IPS DF 6.9 (cell line): ENCODE measurements around the gene CLCA1.

Experiments
- DNase-seq: peaks from one replicate; pipeline ENCODE4 v3.0.0-alpha.2; 2013; ENCODE audit warnings: low read depth, low spot score
- H3K27ac ChIP-seq: one replicate; pipeline ENCODE4 v1.5.1; 2013; ENCODE audit warnings: low read length, control low read depth
- H3K27me3 ChIP-seq: 2 replicates; pipeline ENCODE4 v1.6.1; 2013; ENCODE audit warnings: mild to moderate bottlenecking, low read length; ENCODE audit not compliant: control insufficient read depth, insufficient read depth
- H3K36me3 ChIP-seq: 2 replicates; pipeline ENCODE4 v1.6.1; 2013; ENCODE audit warnings: low read length; ENCODE audit not compliant: control insufficient read depth, insufficient read depth
- H3K4me1 ChIP-seq: 2 replicates; pipeline ENCODE4 v1.6.1; 2013; ENCODE audit warnings: low read length; ENCODE audit not compliant: control insufficient read depth, insufficient read depth
- H3K4me3 ChIP-seq: 2 replicates; pipeline ENCODE4 v1.5.1; 2013; ENCODE audit warnings: mild to moderate bottlenecking, low read length
- H3K9me3 ChIP-seq: 2 replicates; pipeline ENCODE4 v1.6.1; 2013; ENCODE audit warnings: low read length, inconsistent platforms; ENCODE audit not compliant: control insufficient read depth, insufficient read depth
- WGBS: extraction: QIAGEN DNeasy Blood & Tissue Kit; methylation state at CpG from one replicate; pipeline ENCODE4 v1.1.7; 2013; ENCODE audit warnings: mixed read lengths, missing lambda C conversion rate; ENCODE audit not compliant: insufficient read length, insufficient coverage; 5-methylcytosine and 5-hydroxymethylcytosine counted together

Gene CLCA1, protein sequence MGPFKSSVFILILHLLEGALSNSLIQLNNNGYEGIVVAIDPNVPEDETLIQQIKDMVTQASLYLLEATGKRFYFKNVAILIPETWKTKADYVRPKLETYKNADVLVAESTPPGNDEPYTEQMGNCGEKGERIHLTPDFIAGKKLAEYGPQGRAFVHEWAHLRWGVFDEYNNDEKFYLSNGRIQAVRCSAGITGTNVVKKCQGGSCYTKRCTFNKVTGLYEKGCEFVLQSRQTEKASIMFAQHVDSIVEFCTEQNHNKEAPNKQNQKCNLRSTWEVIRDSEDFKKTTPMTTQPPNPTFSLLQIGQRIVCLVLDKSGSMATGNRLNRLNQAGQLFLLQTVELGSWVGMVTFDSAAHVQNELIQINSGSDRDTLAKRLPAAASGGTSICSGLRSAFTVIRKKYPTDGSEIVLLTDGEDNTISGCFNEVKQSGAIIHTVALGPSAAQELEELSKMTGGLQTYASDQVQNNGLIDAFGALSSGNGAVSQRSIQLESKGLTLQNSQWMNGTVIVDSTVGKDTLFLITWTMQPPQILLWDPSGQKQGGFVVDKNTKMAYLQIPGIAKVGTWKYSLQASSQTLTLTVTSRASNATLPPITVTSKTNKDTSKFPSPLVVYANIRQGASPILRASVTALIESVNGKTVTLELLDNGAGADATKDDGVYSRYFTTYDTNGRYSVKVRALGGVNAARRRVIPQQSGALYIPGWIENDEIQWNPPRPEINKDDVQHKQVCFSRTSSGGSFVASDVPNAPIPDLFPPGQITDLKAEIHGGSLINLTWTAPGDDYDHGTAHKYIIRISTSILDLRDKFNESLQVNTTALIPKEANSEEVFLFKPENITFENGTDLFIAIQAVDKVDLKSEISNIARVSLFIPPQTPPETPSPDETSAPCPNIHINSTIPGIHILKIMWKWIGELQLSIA

DNA sequence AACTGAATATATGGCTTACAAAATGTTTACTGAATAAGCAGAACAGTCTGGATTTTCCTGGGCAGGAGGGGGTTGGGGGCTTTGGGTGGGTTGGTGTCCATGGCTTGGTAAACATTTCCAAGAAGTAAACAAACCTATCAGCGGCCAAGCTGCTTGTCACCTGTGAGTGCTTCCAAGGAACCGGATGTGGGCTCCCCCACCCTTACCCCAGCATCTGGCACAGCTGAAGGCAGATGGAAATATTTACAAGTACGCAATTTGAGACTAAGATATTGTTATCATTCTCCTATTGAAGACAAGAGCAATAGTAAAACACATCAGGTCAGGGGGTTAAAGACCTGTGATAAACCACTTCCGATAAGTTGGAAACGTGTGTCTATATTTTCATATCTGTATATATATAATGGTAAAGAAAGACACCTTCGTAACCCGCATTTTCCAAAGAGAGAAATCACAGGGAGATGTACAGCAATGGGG, at the start of gene CLCA1:
Gene CLCA1, plus strand, starts transcription at position 427 of the 477 bp plus-strand sequence. Its CDS starts 45 bp downstream, at position 472.
- H3K27me3 ChIP-seq, result no peaks in the 10 kb centered on the region
- DNase-seq, result no peak

DNA sequence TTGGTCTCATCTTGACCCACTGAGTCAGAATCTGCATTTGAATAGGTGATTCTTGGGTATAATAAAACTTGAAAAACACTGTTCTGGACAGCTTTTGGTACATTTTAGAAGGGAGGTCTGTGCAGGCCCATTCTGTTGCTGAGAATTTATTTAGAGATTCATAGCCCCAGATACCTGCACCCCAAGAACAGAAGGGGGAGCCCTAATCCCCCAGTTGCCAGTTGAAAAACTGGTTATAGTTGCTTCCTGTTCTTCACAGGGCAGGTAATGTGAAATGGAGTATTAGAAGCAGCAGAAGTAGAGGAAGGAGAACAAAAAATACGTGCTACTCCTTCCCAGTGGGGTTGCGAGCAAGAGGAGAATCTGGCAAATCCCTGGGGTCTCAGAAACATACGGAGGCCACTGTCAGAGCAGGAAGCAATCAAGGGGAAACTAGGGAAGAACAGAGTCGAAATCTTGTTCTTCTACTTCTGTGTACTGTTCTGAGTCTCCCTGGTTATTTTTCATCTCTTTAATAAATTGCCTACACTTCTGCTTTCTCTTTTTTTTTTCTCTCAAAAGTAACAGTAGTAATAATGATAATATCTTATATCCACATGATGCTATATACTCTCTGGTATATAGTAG, 49.3 kb upstream of the CLCA1 start:
- Histone ChIP-seq H3K27ac (no peak overlapping the region), H3K27me3 (no peaks in the 10 kb centered on the region), H3K9me3 (no peaks in the 10 kb centered on the region), H3K4me3 (no peak overlapping the region), H3K36me3 (no peaks in the 10 kb centered on the region), H3K4me1 (no peaks in the 10 kb centered on the region)
- no CpG with 5 or more reads among the region's 4 CpGs for WGBS
- peak; percentile 25 for DNase-seq

More for the DNA sequence above, at the start of gene CLCA1:
- Histone ChIP-seq H3K36me3 (no peaks in the 10 kb centered on the region), H3K27ac (no peak within 1 kb of the TSS), H3K4me1 (no peaks in the 10 kb centered on the region), H3K9me3 (no peaks in the 10 kb centered on the region), H3K4me3 (no peak within 1 kb of the TSS)
- WGBS, result no CpG with 5 or more reads among the region's 7 CpGs

DNA sequence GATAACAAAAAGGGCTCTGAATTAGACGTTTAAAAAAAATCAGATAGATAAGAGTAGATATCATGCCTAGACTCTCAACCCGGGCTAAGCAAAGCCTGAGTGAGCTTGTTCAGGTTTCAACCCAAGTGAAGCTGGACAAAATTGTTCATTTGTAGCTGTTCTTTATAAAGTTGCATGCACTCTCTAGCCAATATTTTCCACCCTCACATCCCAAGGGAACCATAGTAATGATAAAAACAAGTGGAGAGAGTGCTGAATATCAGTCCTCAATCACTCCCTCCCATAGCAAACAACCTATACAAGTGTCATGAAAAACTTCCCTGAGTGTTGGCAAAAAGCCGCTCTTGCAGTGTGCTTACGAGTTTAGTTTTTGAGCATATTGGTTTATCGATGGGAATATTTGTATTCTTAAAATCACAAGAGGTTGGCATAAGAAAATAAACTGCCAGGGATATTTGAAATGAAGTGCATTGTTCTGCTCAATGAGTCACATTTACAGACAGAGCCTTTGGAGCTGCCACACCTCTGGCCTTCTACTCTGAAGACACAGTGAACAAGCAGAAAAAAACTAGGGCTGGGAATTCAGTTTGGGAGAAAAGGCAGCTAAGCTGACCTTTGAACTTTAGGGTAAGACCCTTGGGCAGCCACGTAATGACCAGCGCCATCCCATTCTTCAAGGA, 47.0 kb upstream of the CLCA1 start:
- no peak overlapping the region for H3K4me3 ChIP-seq
- no peaks in the 10 kb centered on the region for H3K4me1 ChIP-seq
- 100% methylated on average over 1 of the region's 7 CpGs for WGBS
- no peaks in the 10 kb centered on the region for H3K9me3 ChIP-seq
- no peaks in the 10 kb centered on the region for H3K36me3 ChIP-seq
- no peak overlapping the region for H3K27ac ChIP-seq
- no peaks in the 10 kb centered on the region for H3K27me3 ChIP-seq
- no peak for DNase-seq

DNA sequence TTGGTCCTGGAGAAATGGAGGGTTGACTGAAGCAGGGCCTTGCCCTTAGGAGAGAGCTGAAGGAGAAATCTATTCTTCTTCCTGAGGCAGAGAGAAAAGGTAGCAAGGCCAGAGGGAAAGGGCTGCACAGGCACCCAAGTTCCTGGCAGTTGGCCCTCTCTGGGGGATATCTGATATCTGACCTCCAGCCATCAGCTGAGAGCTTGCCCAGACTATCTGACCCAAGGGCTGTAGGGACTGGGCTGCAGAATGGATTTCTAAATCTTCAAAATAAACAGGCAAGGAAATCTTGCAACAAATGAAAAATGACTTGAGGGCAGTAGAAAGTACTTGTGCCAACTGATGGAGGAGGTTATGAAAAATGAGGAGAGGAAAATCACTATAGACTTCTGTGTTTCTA, 45.3 kb upstream of the CLCA1 start:
- Histone ChIP-seq H3K4me3 (no peak overlapping the region), H3K27ac (no peak overlapping the region), H3K36me3 (no peaks in the 10 kb centered on the region), H3K4me1 (no peaks in the 10 kb centered on the region), H3K9me3 (no peaks in the 10 kb centered on the region), H3K27me3 (no peaks in the 10 kb centered on the region)
- DNase-seq, result no peak

DNA sequence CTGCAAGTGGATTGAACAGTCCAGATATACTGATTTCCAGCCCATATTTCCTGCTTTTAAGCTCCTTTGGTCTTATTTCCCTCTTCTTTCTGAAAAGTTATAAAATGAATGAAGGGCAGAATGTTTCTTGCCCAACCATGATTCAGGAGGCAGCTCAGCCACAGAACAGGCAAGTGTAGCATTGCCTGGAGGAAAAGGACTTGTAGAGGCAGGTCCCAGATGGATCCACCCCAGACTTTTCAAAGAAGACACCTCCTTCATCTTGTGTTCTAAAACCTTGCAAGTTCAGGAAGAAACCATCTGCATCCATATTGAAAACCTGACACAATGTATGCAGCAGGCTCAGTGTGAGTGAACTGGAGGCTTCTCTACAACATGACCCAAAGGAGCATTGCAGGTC, 44.9 kb upstream of the CLCA1 start, which contains the start of gene CLCA2:
Gene CLCA2, plus strand, starts transcription at position 299 of the 400 bp plus-strand sequence. Its CDS starts 77 bp downstream, at position 376.
- H3K4me1 ChIP-seq, result no peaks in the 10 kb centered on the region

DNA sequence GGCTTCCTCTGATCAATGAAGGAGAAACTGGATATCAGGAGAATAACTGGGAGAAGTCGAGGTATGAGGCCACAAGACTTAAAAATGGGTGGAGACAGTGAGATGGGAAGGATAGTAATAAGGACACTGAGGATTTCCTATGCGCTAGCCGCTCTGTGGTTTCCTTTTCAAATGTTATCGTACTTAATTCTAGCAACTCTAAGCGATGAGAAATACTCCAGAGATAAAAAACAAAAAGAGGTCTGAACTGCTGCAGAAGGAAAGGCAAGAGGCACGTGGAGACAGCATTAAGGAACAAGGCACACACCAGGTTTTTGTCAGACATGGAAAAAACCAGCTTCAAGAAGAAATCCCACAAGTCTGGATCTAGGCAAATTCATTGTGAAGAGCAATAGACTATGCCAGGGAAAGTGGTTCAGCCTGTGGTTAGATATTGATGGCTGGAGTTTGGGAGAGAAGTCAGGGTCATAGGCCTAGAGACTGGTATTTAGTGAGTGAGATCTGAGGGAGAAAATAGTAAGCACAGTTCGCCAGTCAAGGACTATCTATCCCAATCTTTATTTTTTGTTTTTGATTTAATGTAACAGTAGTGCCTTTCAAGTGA, 39.5 kb upstream of the CLCA1 start:
- no peaks in the 10 kb centered on the region for H3K36me3 ChIP-seq
- no CpG with 5 or more reads among the region's 7 CpGs for WGBS
- no peak overlapping the region for H3K27ac ChIP-seq
- DNase-seq, result no peak
- H3K4me3 ChIP-seq, result no peak overlapping the region
- H3K4me1 ChIP-seq, result no peaks in the 10 kb centered on the region
- H3K27me3 ChIP-seq, result no peaks in the 10 kb centered on the region
- H3K9me3 ChIP-seq, result no peaks in the 10 kb centered on the region

More for the DNA sequence above, 44.9 kb upstream of the CLCA1 start, which contains the start of gene CLCA2:
- Histone ChIP-seq H3K36me3 (no peaks in the 10 kb centered on the region), H3K4me3 (no peak within 1 kb of the TSS), H3K27me3 (no peaks in the 10 kb centered on the region), H3K27ac (no peak within 1 kb of the TSS), H3K9me3 (no peaks in the 10 kb centered on the region)
- DNase-seq, result no peak

DNA sequence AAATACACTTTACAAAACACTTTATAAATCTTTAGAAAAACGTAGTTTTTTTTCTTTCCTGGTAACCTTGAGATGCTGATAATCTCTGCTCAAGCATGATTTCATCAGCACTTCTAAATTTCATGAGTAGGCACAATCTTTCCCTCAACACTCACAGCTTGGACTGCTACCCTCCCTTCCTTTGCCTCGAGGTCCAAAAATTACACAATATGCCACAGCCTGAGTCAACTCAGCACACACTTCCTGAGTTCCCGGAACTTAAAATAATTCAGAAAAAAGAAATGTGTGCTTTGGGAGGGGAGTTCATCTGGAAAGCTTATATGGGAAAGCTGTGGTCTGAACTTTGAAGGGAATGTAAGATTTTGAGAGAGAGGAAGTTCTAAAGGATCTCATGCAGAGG, 38.9 kb upstream of the CLCA1 start:
- Histone ChIP-seq H3K9me3 (no peaks in the 10 kb centered on the region), H3K36me3 (no peaks in the 10 kb centered on the region), H3K27me3 (no peaks in the 10 kb centered on the region), H3K4me1 (no peaks in the 10 kb centered on the region), H3K27ac (no peak overlapping the region), H3K4me3 (no peak overlapping the region)
- no peak for DNase-seq
- WGBS, result no CpG with 5 or more reads among the region's 3 CpGs

DNA sequence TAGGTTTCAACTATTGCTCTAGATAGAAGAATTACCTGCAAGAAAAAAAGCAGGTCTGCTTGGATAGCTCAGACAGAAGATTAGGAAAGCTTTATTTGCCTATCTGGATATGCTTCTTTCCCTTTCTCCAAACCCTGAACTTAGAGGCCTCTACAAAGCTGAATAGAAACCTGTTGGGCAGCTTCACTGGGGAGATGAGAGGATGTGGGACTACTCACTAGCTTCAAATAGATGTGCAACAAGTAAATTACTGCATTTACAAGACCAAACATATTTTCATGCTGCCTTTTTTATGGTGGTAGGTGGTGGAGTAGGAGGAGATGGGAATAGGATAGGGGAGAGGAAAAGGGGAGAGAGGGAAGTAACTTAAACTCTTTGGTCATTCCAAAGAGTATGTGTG, 38.4 kb upstream of the CLCA1 start:
- Histone ChIP-seq H3K36me3 (no peaks in the 10 kb centered on the region), H3K9me3 (no peaks in the 10 kb centered on the region), H3K27ac (no peak overlapping the region), H3K4me1 (no peaks in the 10 kb centered on the region), H3K4me3 (no peak overlapping the region), H3K27me3 (no peaks in the 10 kb centered on the region)
- no peak for DNase-seq

DNA sequence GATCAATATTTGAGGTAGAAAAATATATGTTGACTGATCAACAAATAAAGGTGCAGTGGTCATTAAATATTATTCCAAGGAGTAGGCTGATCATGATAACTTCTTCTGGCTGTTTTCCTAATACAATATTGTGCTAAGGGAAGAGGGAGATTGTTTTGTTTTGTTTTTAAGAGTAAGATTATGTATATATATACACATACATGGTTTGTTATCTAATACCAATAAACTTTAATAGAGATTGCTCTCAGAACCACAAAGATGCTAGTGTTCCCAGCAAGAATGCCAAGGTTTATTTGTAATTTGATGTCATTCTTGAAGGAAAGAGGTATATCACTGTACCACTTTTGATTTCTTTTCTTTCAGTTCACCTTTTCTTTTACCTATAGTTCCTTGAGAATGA, 34.7 kb upstream of the CLCA1 start:
- Histone ChIP-seq H3K4me3 (no peak overlapping the region), H3K36me3 (no peaks in the 10 kb centered on the region), H3K27me3 (no peaks in the 10 kb centered on the region), H3K9me3 (no peaks in the 10 kb centered on the region), H3K27ac (no peak overlapping the region), H3K4me1 (no peaks in the 10 kb centered on the region)
- DNase-seq, result no peak

DNA sequence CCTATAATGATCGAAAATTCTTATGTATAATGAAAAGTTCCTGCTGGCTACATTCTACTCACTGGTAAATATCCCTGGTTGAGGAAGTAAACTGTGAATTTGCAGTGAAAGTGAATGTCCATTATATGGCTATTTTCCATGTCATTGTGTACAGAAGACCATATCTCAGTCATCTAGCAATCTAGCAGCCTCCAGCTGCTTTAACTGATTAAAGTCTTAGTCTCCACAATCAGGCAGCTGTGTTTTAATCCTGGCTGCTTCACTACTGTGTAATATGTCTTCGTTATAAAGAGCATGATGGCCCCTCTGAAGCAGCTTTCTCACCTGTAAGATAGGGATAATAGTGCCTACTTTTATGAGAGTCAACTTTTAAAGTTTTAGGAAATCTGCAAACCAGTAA, 33.4 kb upstream of the CLCA1 start:
- H3K36me3 ChIP-seq, result no peaks in the 10 kb centered on the region
- H3K4me1 ChIP-seq, result no peaks in the 10 kb centered on the region
- no peak for DNase-seq
- H3K27me3 ChIP-seq, result no peaks in the 10 kb centered on the region
- H3K9me3 ChIP-seq, result no peaks in the 10 kb centered on the region
- WGBS, result no CpG with 5 or more reads among the region's 2 CpGs
- no peak overlapping the region for H3K27ac ChIP-seq
- H3K4me3 ChIP-seq, result no peak overlapping the region
